HG03378 (cell line): ENCODE data around the gene PSAPL1.

Experiments
- ATAC-seq: cut with Tn5 transposase; IDR thresholded peaks from one replicate; pipeline ENCODE4 v1.9.1; 2021; ENCODE audit warnings: mild to moderate bottlenecking, moderate library complexity; ENCODE audit not compliant: unreplicated experiment

Gene PSAPL1

GRCh38 chr4:7397206-7398103, 37.3 kb downstream of the PSAPL1 start:
- no peak for ATAC-seq

- ATAC-seq = no peak
Observed at GRCh38 chr4:7396186-7396910, 38.4 kb downstream of the PSAPL1 start.

- ATAC-seq = no peak
Observed at GRCh38 chr4:7395645-7396044, 39.1 kb downstream of the PSAPL1 start.

GRCh38 chr4:7394681-7395451, 39.9 kb downstream of the PSAPL1 start:
- no peak for ATAC-seq

- ATAC-seq = no peak
Observed at GRCh38 chr4:7393601-7394575, 40.8 kb downstream of the PSAPL1 start.

- ATAC-seq = no peak
Observed at GRCh38 chr4:7392438-7393421, 42.0 kb downstream of the PSAPL1 start.

GRCh38 chr4:7391637-7392437, 42.9 kb downstream of the PSAPL1 start:
- no peak for ATAC-seq

GRCh38 chr4:7390906-7391636, 43.7 kb downstream of the PSAPL1 start:
- no peak for ATAC-seq

GRCh38 chr4:7390336-7390735, 44.4 kb downstream of the PSAPL1 start:
- ATAC-seq = no peak

- ATAC-seq = no peak
Observed at GRCh38 chr4:7389719-7390118, 45.0 kb downstream of the PSAPL1 start.

- ATAC-seq = no peak
Observed at GRCh38 chr4:7389101-7389701, 45.5 kb downstream of the PSAPL1 start.

- no peak for ATAC-seq
Observed at GRCh38 chr4:7388627-7389026, 46.1 kb downstream of the PSAPL1 start.

- no peak for ATAC-seq
Observed at GRCh38 chr4:7387925-7388324, 46.8 kb downstream of the PSAPL1 start.

GRCh38 chr4:7384929-7385890, 49.5 kb downstream of the PSAPL1 start:
- no peak for ATAC-seq

GRCh38 chr4:7384003-7384928, 50.5 kb downstream of the PSAPL1 start:
- no peak for ATAC-seq
